ENCODE results near the gene OR2A5. TPM values are rescaled to one million over a fixed set of nuclear protein-coding genes. Genes with fewer than 3 reads are reported as not detected.
"Not testable (repeated sequence)": the region's sequence is repeated elsewhere in the genome, so short reads cannot be mapped to it uniquely, and the experiment has no call there.

OR2A5 gene
- total RNA-seq, 2 experiments from 2014 or later, result not detected

GRCh38 chr7:144009361-144009760 is 39.4 kb upstream of the OR2A5 start:
- Histone ChIP-seq H3K27me3 (ENCODE audit: control insufficient read depth in 1 of 2, insufficient read depth in 2 of 2, low read length in 2 of 2) (no peaks in the 10 kb centered on the region), H3K4me1 (ENCODE audit: insufficient read depth, low read length) (no peaks in the 10 kb centered on the region), H3K9me3 (ENCODE audit: control insufficient read depth in 1 of 2, insufficient read depth in 1 of 2, low read length in 2 of 2) (peaks cover 0 to 7% of the 10 kb centered on the region in 2 experiments), H3K4me3 (ENCODE audit: low read length) (no peak overlapping the region), H3K27ac (ENCODE audit: low read depth in 1 of 2, low read length in 2 of 2) (no peak overlapping the region), H3K36me3 (ENCODE audit: insufficient read depth, low read length) (no peaks in the 10 kb centered on the region)
- Mint-ChIP-seq H3K27me3 (peaks cover 55% of the 10 kb centered on the region), H3K4me3 (no peak overlapping the region), H3K4me1 (ENCODE audit: low read depth) (no peaks in the 10 kb centered on the region), H3K36me3 (ENCODE audit: low read depth) (no peaks in the 10 kb centered on the region), H3K9me3 (no peaks in the 10 kb centered on the region), H3K27ac (no peak overlapping the region)
- ChIA-PET CTCF (no interaction called here), POLR2A (no interaction called here)
- intact Hi-C loops (cut with DNase I, micrococcal nuclease), result no loop called here
- DNase-seq (no peak), ATAC-seq (ENCODE audit: poor library complexity) (no peak)
- TF ChIP-seq CTCF (IDR thresholded peaks at IDR 0.05), result no peak

GRCh38 chr7:144010061-144010460 is 38.7 kb upstream of the OR2A5 start:
- DNase-seq; H3K36me3 Mint-ChIP-seq (ENCODE audit: low read depth); H3K4me1 ChIP-seq (ENCODE audit: insufficient read depth, low read length); H3K9me3 ChIP-seq (ENCODE audit: control insufficient read depth in 1 of 2, insufficient read depth in 1 of 2, low read length in 2 of 2); H3K4me3 Mint-ChIP-seq; CTCF ChIA-PET; H3K27me3 ChIP-seq (ENCODE audit: control insufficient read depth in 1 of 2, insufficient read depth in 2 of 2, low read length in 2 of 2); H3K4me3 ChIP-seq (ENCODE audit: low read length); intact Hi-C loops (cut with DNase I, micrococcal nuclease); H3K9me3 Mint-ChIP-seq; ATAC-seq (ENCODE audit: poor library complexity); H3K4me1 Mint-ChIP-seq (ENCODE audit: low read depth); H3K36me3 ChIP-seq (ENCODE audit: insufficient read depth, low read length); POLR2A ChIA-PET; H3K27ac Mint-ChIP-seq; H3K27ac ChIP-seq (ENCODE audit: low read depth in 1 of 2, low read length in 2 of 2): not testable (repeated sequence)
- peaks cover 48% of the 10 kb centered on the region for H3K27me3 Mint-ChIP-seq

- H3K4me1 ChIP-seq (ENCODE audit: insufficient read depth, low read length); CTCF ChIA-PET; H3K4me1 Mint-ChIP-seq (ENCODE audit: low read depth); H3K27ac ChIP-seq (ENCODE audit: low read depth in 1 of 2, low read length in 2 of 2); H3K27ac Mint-ChIP-seq; ATAC-seq (ENCODE audit: poor library complexity); POLR2A ChIA-PET; H3K9me3 ChIP-seq (ENCODE audit: control insufficient read depth in 1 of 2, insufficient read depth in 1 of 2, low read length in 2 of 2); H3K9me3 Mint-ChIP-seq; H3K4me3 ChIP-seq (ENCODE audit: low read length); DNase-seq; intact Hi-C loops (cut with DNase I, micrococcal nuclease); H3K36me3 ChIP-seq (ENCODE audit: insufficient read depth, low read length); H3K4me3 Mint-ChIP-seq; H3K27me3 ChIP-seq (ENCODE audit: control insufficient read depth in 1 of 2, insufficient read depth in 2 of 2, low read length in 2 of 2); H3K36me3 Mint-ChIP-seq (ENCODE audit: low read depth): not testable (repeated sequence)
- peaks cover 42% of the 10 kb centered on the region for H3K27me3 Mint-ChIP-seq
These were observed 37.9 kb upstream of the OR2A5 start for GRCh38 chr7:144010821-144011220.

- no peaks in the 10 kb centered on the region for H3K4me1 ChIP-seq (ENCODE audit: insufficient read depth, low read length)
- TF ChIP-seq CTCF (IDR thresholded peaks at IDR 0.05), result no peak
- H3K27me3 Mint-ChIP-seq, result peaks cover 37% of the 10 kb centered on the region
- ChIA-PET CTCF (no interaction called here), POLR2A (no interaction called here)
- H3K4me3 Mint-ChIP-seq, result no peak overlapping the region
- no peak overlapping the region for H3K27ac ChIP-seq (ENCODE audit: low read depth in 1 of 2, low read length in 2 of 2)
- no peak overlapping the region for H3K4me3 ChIP-seq (ENCODE audit: low read length)
- H3K36me3 ChIP-seq (ENCODE audit: insufficient read depth, low read length), result no peaks in the 10 kb centered on the region
- DNase-seq, result no peak
- no peak for ATAC-seq (ENCODE audit: poor library complexity)
- H3K27ac Mint-ChIP-seq, result no peak overlapping the region
- H3K9me3 ChIP-seq (ENCODE audit: control insufficient read depth in 1 of 2, insufficient read depth in 1 of 2, low read length in 2 of 2), result peaks cover 0 to 7% of the 10 kb centered on the region in 2 experiments
- intact Hi-C loops (cut with DNase I, micrococcal nuclease), result no loop called here
- no peaks in the 10 kb centered on the region for H3K9me3 Mint-ChIP-seq
- H3K4me1 Mint-ChIP-seq (ENCODE audit: low read depth), result no peaks in the 10 kb centered on the region
- H3K27me3 ChIP-seq (ENCODE audit: control insufficient read depth in 1 of 2, insufficient read depth in 2 of 2, low read length in 2 of 2), result no peaks in the 10 kb centered on the region
- no peaks in the 10 kb centered on the region for H3K36me3 Mint-ChIP-seq (ENCODE audit: low read depth)
These were observed 37.1 kb upstream of the OR2A5 start for GRCh38 chr7:144011458-144012230.
